ENCODE measurements around the gene MAP3K4.

Gene MAP3K4

DNA sequence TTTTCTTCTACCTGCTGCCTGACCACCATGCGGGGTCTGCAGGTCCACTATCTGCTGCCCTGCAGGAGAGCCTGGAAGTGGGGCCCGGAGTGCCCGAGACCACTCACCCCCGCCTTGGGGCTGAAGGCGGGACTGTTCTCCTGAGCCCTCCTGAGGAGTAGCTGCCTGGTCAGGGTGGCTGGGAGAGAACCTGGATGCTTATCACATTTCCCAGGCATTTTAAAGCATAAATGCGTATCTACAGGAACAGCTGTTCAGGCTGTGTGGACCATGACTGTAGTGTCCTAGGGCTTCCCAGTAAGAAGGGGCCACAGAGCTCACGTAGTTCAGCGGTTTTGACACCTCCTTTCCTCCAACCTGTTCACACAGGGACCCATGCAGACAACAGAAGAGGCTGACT is 159.0 kb downstream of the MAP3K4 start:
- no peak for FAIRE-seq

DNA sequence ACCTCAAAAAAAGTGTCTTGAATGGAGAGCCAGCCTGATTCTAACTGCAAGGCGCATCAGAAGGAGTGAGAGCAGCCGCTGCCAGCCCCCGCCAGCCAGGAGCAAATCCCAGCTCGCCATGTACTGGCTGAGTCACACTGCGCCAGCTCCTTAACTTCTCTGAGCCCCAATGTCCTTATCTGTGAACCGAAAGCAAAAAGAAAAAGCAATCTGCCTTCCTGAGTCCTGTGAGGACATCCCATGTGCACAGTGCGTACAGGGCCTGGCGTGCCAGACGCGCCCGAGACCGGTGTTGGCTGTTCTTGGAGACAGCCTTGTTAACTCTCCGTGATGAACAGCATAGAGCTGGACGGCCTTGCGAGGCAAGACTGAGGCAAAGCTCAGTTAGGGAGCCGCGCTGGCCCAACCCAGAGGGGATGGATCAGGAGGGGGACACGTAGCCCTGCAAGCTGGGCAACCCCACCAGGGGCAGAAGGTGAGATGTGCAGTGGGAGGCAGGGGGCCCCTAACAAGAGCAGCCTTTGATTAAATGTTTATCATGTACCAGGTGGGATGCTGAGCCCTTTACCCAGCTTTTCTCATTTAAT is 159.6 kb downstream of the MAP3K4 start:
- no peak for FAIRE-seq

DNA sequence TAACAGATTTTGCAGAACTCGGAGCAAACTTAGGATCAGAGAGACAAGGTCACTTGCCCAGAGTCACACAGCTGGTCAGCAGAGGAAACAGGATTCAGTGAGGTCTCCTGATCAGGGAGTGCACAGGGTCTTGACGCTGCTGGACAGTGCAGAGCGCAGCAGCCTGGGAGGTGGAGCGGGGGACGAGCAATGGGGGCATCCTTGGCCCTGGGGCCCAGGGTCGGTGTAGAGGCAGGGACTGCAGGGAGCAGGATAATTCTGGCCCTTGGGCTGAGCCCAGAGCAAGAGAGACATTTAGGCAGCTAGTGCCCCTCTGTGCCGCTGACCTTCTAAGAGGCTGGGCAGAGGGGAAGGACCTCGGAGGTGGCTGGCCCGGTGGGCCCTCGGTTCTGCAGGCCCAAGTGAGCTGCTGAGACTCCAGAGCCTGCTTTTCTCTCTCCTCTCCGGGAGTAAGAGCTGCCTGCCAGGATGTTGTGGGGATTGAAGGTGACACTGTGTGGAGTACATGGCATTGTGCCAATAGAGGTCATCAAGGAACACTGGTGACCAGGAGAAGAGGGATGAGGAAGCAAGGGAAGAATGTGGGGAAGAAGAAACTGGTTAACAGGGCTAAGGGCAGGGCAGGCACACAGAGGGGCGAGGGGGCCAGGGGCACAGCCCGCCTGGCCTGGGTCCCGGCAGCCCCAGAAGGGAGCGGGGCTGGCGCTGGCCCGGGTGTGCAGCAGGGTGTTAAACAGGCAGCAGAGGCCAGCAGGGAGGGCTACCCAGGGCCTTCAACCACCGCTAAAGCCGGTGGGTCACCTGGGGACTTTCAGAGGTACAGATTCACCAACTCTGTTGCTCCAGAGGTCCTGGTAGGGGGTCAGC is 160.3 kb downstream of the MAP3K4 start:
- FAIRE-seq, result no peak

DNA sequence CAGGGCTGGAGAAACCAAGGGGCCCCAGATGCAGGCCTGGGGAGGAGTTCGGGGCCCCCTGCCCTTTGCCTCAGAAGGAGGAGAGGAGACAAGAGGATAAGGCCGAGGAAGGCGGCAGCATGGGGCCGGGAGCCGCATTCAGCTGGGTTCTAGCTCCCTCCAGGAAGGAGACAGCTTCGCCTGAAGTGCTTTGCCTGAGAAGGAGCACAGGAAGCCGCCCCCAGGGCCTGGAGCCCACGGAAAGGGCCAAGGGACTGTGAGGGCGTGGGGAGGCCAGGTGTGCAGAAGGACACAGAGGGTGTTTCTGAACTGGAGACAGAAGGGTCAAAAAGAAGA is 160.9 kb downstream of the MAP3K4 start:
- FAIRE-seq, result no peak

DNA sequence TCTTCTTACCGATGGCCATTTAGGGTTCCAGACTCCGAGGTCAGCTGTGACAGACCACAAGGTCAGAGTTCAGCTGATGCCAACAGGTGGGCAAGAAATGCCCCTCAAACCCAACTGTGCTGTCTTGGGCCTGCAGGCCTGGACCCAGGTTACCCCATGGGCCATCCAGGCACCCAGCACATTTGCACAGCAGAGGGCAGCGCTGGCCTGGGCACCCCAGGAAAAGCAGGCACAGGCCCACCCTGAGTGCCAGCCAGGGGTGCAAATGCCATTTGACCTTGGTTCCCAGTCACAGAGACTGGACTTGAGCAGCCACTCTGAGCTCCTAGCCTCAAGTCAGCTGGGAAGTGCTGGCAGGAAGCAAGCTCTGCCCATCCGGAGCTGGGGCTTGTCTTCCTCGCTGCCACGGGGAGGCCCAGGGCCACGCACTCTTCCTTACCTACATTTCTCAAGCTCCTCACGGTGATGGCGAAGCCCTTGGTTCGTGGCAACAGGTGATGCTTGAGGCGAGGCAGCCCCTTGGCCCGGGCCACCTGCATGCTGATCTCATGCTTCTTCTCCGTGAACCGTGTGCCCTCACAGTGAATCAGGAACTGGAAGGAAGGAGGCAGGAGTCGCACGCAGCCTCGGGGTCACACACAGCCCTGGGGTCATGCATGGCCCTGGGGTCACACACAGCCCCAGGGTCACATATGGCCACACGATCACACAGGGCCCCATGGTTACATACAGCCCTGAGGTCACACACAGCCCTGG is 161.5 kb downstream of the MAP3K4 start:
- FAIRE-seq, result no peak

DNA sequence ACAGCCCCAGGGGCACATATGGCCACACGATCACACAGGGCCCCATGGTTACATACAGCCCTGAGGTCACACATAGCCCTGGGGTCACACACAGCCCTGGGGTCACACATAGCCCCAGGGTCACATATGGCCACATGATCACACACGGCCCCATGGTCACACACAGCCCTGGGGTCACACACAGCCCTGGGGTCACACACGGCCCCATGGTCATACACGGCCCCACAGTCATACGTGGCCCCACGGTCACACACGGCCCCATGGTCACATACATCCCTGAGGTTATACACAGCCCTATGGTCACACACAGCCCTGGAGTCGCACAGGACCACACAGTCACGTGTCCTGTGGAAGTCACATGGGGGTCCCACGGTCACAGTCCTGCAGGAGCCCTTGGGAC is 162.2 kb downstream of the MAP3K4 start:
- no peak for FAIRE-seq

DNA sequence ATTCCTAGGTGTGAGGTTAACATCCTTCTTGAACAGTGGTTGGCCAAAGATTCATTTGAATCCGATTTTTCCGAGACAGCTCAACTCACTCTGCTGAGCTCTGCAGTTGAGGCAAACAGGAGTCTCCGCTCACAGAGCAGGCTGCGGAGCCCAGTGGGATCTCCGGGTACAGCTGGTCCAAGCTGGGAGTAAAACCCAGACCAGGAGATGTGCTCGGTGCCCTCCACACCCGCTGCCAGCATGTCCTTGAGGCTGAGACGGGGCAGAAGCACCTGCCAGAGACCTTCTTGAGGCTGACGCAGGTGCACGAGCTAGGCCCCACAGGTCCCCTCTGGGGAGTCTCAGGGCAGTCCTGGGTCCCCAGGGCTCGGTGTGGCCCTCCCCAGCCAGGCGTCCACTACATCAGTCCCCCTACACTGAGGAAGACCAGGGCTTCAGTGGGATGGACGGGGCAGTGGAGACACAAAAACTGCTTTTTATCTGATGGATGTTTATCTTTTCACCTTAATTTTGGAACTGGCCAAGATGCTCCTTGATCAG is 163.3 kb downstream of the MAP3K4 start:
- FAIRE-seq, result no peak

DNA sequence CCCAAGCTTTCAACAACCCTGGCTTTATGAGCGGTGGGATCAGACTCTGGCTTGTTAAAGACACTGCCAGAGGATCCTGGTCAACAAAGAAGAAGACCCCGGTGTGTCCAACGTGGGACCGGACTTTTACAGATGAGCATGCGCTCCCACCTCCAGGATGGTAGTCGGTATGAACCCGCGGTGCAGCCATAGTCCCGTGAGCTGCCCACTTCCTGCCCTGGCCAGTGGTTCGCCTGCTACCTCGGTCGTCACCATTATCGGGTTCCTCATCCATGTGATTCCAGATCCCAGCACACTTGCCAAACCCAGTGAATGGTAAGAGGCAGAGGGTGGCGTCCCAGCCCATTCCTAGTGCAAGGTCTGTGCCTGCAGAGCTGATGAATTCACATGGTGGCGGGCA is 169.6 kb downstream of the MAP3K4 start:
- FAIRE-seq, result no peak

DNA sequence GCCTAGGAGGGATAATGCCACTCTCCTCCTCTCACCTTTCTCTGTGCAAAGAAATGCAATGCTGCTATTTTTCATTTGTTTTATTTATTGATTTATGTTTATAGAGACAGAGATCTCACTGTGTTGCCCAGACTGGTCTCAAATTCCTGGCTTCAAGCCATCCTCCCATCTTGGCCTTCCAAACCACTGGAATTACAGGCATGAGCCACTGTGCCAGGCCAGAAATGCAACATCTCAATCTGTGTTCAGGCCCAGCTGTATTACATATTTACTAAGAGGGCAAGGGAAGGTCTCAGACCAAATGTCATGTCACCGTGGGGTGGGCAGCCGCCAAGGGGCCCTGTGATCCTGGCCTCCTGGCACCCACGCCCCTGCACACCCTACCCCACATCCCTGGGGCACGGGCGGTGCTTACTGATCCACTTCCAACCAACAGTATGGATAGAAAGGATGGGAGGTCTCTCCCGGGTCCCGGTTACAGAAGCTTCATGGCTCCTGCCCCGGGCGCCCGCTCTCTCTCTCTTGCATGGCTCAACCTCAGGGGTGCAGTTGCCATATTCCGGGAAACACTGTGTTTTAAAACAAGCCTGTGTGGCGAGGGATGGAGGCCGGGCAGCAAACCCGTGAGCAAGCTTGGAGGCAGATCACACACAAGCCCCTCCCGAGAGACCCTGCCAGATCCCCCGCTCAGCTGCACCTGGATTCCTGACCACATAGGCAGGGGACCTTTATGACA is 170.5 kb downstream of the MAP3K4 start:
- no peak for FAIRE-seq

DNA sequence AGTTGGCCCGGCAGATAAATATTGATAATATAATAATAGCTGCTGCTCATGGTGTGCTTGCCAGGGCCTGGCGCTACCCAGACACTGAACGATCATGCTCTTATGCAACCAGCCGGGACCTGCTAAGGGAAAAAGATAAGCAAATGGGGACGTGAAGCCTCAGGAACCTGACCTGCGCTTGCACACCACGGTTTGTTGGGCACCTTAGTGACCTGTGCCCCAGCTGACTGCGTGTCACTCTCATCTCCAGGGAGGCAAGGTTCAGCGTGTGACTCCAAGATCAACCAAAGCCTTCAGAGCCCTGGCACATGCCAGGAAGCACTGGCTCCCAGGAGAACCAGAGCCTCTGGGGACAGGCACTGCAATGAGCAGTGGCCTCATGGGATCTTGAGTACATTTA is 171.2 kb downstream of the MAP3K4 start:
- no peak for FAIRE-seq

DNA sequence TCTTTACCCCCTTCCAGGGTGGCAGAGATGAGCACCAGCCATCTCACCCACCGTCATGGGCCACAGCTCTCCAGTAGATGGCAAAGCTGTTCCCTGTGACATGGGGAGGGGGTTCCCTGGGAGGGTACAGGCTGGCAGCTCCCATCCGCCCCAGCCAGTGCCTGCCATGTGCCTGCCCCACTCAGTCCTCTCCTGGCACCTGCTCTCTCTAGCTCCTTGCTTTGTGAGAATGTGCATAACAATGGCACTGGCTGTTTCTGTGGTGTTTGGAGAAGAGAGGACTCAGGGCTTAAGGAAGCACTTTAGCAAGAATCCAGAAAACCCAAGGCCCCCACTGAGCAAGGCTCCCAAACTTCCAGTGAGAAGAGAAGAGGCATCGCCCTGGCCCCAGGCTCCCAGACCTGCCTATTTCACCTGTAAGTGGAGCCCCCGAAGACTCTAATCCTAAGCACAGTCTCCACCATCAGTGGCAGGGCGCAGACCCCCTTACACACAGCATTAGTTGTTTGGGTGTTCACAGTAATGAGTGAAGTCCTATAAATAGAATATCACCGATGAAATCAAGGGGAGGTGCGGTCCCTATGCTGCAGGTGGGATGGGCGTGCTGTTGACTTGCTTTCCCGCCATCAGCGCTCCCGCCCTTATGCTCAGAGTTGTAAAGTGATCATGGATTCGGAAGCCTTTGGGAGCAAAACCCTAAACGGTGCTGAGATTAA is 172.1 kb downstream of the MAP3K4 start:
- no peak for FAIRE-seq

DNA sequence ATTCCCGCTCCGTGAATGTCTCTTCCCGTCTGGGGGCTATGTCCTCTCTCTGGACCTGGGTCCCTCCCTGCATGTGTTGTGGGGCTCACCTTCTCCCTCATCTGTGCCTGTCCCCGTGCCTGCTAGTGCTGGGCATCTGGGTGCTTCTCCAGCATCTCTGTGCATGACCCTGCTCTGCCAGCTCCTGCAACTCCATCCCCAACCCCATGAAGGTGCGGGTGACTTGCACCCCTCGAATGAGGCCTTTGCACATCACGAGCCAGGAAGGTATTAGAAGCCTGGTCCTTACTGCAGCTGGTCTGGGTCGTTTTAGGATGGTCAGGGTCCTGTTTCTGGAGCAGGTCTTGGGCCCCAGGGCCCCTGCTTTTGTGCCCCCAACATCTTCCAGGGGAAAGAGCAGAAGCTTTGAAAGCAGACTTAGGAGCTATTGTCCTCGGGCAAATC is 172.6 kb downstream of the MAP3K4 start:
- FAIRE-seq, result no peak

DNA sequence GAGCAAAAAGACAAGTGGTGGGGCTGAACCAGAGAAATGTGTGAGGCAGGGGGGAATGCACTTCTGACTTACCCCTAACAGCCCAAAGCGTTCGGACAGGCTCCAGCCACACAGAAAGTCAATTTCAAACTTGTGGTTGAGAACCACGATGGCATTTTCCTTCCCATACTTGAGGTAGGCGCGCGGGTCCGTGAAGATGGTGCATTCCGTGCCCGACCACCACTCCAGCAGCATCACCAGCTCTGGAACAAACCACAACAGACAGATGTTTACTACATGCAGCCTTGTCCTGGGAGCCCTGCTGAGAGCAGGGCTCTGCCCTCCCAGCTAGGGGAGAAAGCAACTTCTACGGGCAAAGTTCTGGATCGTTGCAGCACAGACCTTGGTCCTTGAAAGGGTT is 174.6 kb downstream of the MAP3K4 start:
- no peak for FAIRE-seq

DNA sequence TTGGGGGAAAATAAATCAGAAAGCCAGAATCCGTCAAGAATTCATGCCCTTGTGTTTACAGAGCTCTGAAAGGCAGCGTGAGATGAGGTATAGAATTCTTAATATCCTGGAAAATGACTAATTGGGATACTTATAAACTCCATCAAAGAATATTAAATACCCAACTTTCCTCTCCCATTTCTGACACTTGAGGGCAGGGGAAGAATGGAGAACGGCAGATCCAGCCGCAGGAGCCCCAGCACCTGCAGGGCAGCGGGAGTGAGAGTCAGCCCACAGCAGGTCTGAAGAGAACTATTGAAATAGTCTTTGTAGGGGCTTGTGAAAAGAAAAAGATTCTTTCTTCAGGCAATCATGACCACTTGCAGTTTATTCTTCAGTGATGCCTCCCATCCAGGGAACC is 175.1 kb downstream of the MAP3K4 start:
- FAIRE-seq, result no peak

Measured in colon (tissue), 2 donors.